ENCODE data around the gene BCAS2.

DNA sequence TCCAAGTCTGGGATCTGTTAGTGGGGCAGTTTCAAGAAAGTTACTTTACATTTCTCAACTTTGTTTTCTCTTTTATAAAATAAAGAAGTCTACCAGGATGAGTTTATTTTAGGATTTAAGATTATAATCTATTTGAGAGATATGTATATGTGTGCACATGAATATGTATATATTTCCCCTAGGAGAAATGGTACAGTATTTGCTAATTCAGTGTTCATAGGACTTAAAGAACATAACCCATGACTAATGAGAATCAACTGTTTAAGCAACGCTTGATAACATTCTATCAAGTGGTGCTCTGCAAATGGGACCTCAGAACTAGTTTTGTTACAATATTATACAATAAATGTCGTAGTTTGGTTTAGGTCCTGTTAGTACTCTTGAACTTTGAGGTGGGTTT lies 7.0 kb downstream of the BCAS2 start:
- TF ChIP-seq GABPA (IDR thresholded peaks at IDR 0.05; ENCODE audit: low read depth) = no peak
- no peak for TF ChIP-seq CTCF (IDR thresholded peaks at IDR 0.05; ENCODE audit: insufficient read depth, low read length)
- TF ChIP-seq SPI1 (IDR thresholded peaks at IDR 0.05; ENCODE audit: borderline replicate concordance, low read depth) = no peak
- no peak for TF ChIP-seq POLR2AphosphoS5 (IDR thresholded peaks at IDR 0.05; ENCODE audit: low read depth)
- TF ChIP-seq REST (IDR thresholded peaks at IDR 0.05; ENCODE audit: insufficient replicate concordance, low read depth) = no peak
